Endothelial cell of umbilical vein (primary cell): Measurements from ENCODE around the gene TSPAN33. TPM values are rescaled to one million over a fixed set of nuclear protein-coding genes. Genes with fewer than 3 reads are reported as not detected.

Source experiments
- BruUV-seq: library from RNA; stranded (reverse); fragments of 400-500 nt; replicated peaks from 2 replicates; lab custom pipeline; 2021; lab: Mats Ljungman, UMichigan
- CTCF ChIA-PET: fragments of 300-600, 350-600 bp; sonication (Branson Sonifier 250); formaldehyde crosslinking; loops from one replicate; lab custom pipeline; 2021; ENCODE audit warnings: antibody characterized with exemption, inconsistent platforms; lab: Charles Lee
- POLR2A ChIA-PET: fragments of 300-600, 350-600 bp; sonication (Branson Sonifier 250); formaldehyde crosslinking; loops from one replicate; lab custom pipeline; 2021; ENCODE audit warnings: antibody characterized with exemption, inconsistent platforms; lab: Charles Lee
- DNase-seq: peaks from one replicate; pipeline ENCODE4 v3.0.0-alpha.2; 2011; ENCODE audit warnings: low read depth, low spot score
- FAIRE-seq: peaks from 2 replicates; lab custom pipeline; 2011; peaks lifted over from hg19 to GRCh38; lab: Jason Lieb, UNC
- H2AFZ ChIP-seq: 2 replicates; pipeline ENCODE4 v1.6.0; 2012; ENCODE audit warnings: low read depth, low read length, control low read depth, inconsistent platforms
- H3K27ac ChIP-seq: 2 replicates; pipeline ENCODE4 v1.5.1; 2011; ENCODE audit warnings: low read depth, mild to moderate bottlenecking, control low read depth, low read length, moderate library complexity; ENCODE audit not compliant: insufficient read depth
- H3K27me3 ChIP-seq, 2 experiments: 2 replicates each; pipeline versions ENCODE4 v1.6.0 to v1.6.1; 2011; ENCODE audit warnings: low read length in 2 of 2, mixed read lengths in 1 of 2; ENCODE audit not compliant: control insufficient read depth in 2 of 2, insufficient read depth in 2 of 2
- H3K36me3 ChIP-seq, 2 experiments: 2 replicates in 1 of 2; 3 replicates in 1 of 2; pipeline ENCODE4 v1.5.1; 2011; ENCODE audit warnings: low read length in 2 of 2, mild to moderate bottlenecking in 1 of 2, moderate library complexity in 1 of 2; ENCODE audit not compliant: control insufficient read depth in 2 of 2, insufficient read depth in 2 of 2; ENCODE audit errors: extremely low read depth in 1 of 2
- H3K4me1 ChIP-seq: 3 replicates; pipeline ENCODE4 v1.5.1; 2011; ENCODE audit warnings: mild to moderate bottlenecking, low read length; ENCODE audit not compliant: control insufficient read depth, insufficient read depth; ENCODE audit errors: extremely low read depth
- H3K4me2 ChIP-seq: 2 replicates; pipeline ENCODE4 v1.6.1; 2011; ENCODE audit warnings: low read length, control low read depth, mixed read lengths; ENCODE audit not compliant: insufficient read depth
- H3K4me3 ChIP-seq, 3 experiments: fragments of 200-600 bp in 1 of 3; sonication (generic), shearing (Covaris generic) in 1 of 3; replicated peaks in 1 of 3; 2 replicates each; pipeline ENCODE4 v1.5.1; 2011 to 2016; ENCODE audit warnings: control low read depth in 3 of 3, low read length in 3 of 3, mild to moderate bottlenecking in 2 of 3, inconsistent platforms in 1 of 3, low read depth in 1 of 3, moderate library complexity in 1 of 3; ENCODE audit not compliant: insufficient read depth in 1 of 3
- H3K79me2 ChIP-seq: 2 replicates; pipeline ENCODE4 v1.6.0; 2012; ENCODE audit warnings: low read length, inconsistent platforms; ENCODE audit not compliant: control insufficient read depth, insufficient read depth
- H3K9ac ChIP-seq: replicated peaks from 2 replicates; pipeline ENCODE3; 2011; ENCODE audit warnings: low read length, control low read depth; ENCODE audit not compliant: insufficient read depth; ENCODE audit errors: extremely low read depth
- H3K9me1 ChIP-seq: replicated peaks from 3 replicates; pipeline ENCODE4 v1.6.0; 2011; ENCODE audit warnings: mild to moderate bottlenecking, low read length; ENCODE audit not compliant: control insufficient read depth, insufficient read depth; ENCODE audit errors: extremely low read depth
- H3K9me3 ChIP-seq: replicated peaks from 2 replicates; pipeline ENCODE4 v1.5.1; 2012; ENCODE audit warnings: low read length, inconsistent platforms; ENCODE audit not compliant: control insufficient read depth, insufficient read depth
- H4K20me1 ChIP-seq: replicated peaks from 2 replicates; pipeline ENCODE3; 2011; ENCODE audit warnings: mild to moderate bottlenecking, low read length; ENCODE audit not compliant: control insufficient read depth, insufficient read depth; ENCODE audit errors: extremely low read depth
- EZH2 ChIP-seq: IDR thresholded peaks from 2 replicates; pipeline ENCODE4 v1.6.1; 2012; ENCODE audit warnings: borderline replicate concordance, low read depth, mild to moderate bottlenecking, moderate library complexity, low read length, inconsistent platforms; ENCODE audit not compliant: severe bottlenecking
- JUN ChIP-seq: IDR thresholded peaks from 2 replicates; pipeline ENCODE4 v1.6.1; 2011; ENCODE audit warnings: borderline replicate concordance, low read depth; ENCODE audit not compliant: insufficient read length, insufficient read depth
- MYC ChIP-seq: IDR thresholded peaks from one replicate; pipeline ENCODE4 v1.6.1; 2011; ENCODE audit warnings: mild to moderate bottlenecking, low read depth, low read length
- POLR2A ChIP-seq: IDR thresholded peaks from 2 replicates; pipeline ENCODE4 v1.6.1; 2012; ENCODE audit warnings: low read depth, mild to moderate bottlenecking, control low read depth, low read length
- dilution Hi-C: fragments of 300-500 bp; cut with MboI; formaldehyde crosslinking; loops from one replicate; pipeline ENCODE4 v1.15.0; 2019; ENCODE audit warnings: low sequenced_read_pairs; ENCODE audit not compliant: extremely low pct_ligation_motif_present
- intact Hi-C: fragments of 100-400 bp; cut with micrococcal nuclease; formaldehyde crosslinking; loops from one replicate; pipeline ENCODE4 v1.10.0; 2022
- polyA plus RNA-seq, 4 experiments: library from polyadenylated mRNA; depleted of rRNA in 3 of 4; stranded (reverse) in 3 of 4; unstranded in 1 of 4; fragments of >200 nt; gene quantifications; 2 replicates each; pipeline versions ENCODE4 v1.2.1 to v1.2.3, GENCODE V29; 2011 to 2012; ENCODE audit warnings: missing spikeins in 1 of 4
- total RNA-seq: library from RNA; stranded (reverse); gene quantifications from 2 replicates; pipeline ENCODE4 v1.2.3, GENCODE V29; 2021
- TF ChIP-seq, protein P1 (sequence below), 2 donors: IDR thresholded peaks; 1 replicate in 1 of 2; 2 replicates in 1 of 2; pipeline ENCODE4 v1.5.1; 2011; ENCODE audit warnings: low read length in 2 of 2, mild to moderate bottlenecking in 2 of 2, moderate library complexity in 2 of 2, control low read depth in 1 of 2, inconsistent platforms in 1 of 2, low read depth in 1 of 2; ENCODE audit not compliant: insufficient read depth in 1 of 2; ENCODE audit errors: extremely low read depth in 1 of 2
- TF ChIP-seq, protein P2 (sequence below): IDR thresholded peaks from 2 replicates; pipeline ENCODE4 v1.6.1; 2011; ENCODE audit not compliant: insufficient read depth, insufficient read length

TSPAN33 gene
- total and polyA plus RNA-seq, 2 donors (not counting 3 experiments of a cell fraction or from before 2014, with no cell fraction given) = 0.21 TPM; not detected in 1

DNA sequence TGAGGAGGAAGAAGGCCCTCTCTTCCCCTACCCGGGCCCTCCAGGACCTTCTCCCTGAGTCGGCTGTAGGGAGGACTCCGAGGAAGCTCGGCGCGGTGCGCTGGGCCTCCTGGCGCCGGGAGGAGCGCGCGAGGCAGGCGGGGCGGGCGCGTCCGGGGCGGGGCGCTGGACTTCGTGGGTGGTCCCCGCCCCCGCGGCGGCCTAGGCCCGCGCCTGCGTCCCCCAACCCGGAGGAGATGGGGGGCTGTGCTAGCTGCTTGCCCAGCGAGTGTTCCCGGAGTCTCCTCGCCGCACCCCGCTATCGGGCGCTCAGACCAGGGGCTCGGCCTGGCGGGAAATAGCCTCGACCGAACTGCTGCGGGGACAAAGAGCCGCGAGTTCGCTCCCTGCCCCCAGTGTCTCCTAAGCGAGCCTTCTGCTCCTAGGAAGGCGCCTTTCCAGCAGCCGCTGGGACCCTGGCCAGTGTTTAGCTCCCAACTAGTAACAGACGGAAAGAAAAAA, 24.7 kb downstream of the TSPAN33 start:
- no peaks in the 10 kb centered on the region for H3K79me2 ChIP-seq
- H3K4me2 ChIP-seq = peak overlapping the region; percentile 54
- H3K27me3 ChIP-seq = peaks cover 12 to 14% of the 10 kb centered on the region in 2 experiments
- FAIRE-seq (no peak), DNase-seq (peak; percentile 18)
- H3K9me1 ChIP-seq = no peaks in the 10 kb centered on the region
- peaks cover 6% of the 10 kb centered on the region for H3K4me1 ChIP-seq
- no TSS peak for BruUV-seq
- ChIA-PET POLR2A (no interaction called here), CTCF (interaction anchor here (0.6 to 9.5 kb wide), 7 partner anchors 9 to 303 kb away, joined by 3 to 465 read pairs (median 3); no protein-coding TSS in a partner anchor)
- intact Hi-C loops (no loop called here), dilution Hi-C loops (no loop called here)
- no peaks in the 10 kb centered on the region for H4K20me1 ChIP-seq
- peak; percentile 52 for TF ChIP-seq EZH2
- no peak for TF ChIP-seq JUN
- H3K36me3 ChIP-seq = no peaks in the 10 kb centered on the region
- peak overlapping the region; percentile 30 for H3K9ac ChIP-seq
- H3K4me3 ChIP-seq = peak overlapping the region; percentile 30 to 63 (median 35)
- H2AFZ ChIP-seq = peak overlapping the region; percentile 91
- H3K9me3 ChIP-seq = no peaks in the 10 kb centered on the region
- H3K27ac ChIP-seq = no peak overlapping the region

DNA sequence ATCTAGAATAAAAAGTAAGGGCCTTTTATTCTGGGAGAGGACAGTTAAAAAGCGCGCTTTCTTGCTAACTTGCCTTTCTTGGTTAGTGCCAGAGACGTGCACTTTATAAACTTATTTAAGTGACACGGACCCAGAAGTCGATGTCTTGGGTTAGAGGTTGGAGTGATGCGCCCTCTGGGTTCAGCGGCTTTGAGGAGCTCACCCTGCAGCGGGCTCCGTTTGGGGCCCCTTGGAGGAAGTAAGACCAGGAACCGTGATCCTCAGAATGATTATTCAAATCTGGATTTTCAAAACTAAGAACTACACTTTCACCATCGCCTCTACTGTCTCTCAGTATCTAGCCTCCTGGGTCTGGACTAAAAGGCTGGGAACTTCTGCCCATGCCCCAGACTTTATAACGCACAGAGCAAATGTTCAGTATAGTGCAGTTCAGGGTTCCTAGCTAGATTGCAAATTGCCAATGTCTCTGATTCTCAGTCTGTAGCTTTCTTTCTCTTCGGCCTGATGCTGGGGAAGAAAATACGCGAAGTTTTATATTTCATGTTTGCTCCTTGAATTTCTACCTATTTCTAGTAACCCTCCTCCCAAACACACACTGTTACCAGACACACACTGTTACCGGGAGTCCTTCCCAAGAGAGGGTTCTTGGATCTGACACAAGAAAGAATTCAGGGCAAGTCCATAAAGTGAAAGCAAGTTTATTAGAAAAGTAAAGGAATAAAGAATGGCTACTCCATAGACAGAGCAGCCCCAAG, 25.4 kb downstream of the TSPAN33 start:
- Histone ChIP-seq H3K9me3 (no peaks in the 10 kb centered on the region), H3K4me2 (peak overlapping the region; percentile 54), H3K4me3 (peak overlapping the region in 2 of 3 experiments; percentile 35 to 63), H2AFZ (peak overlapping the region; percentile 91), H3K4me1 (peaks cover 6% of the 10 kb centered on the region), H3K9ac (no peak overlapping the region), H3K9me1 (no peaks in the 10 kb centered on the region), H3K79me2 (no peaks in the 10 kb centered on the region), H3K27ac (no peak overlapping the region), H3K36me3 (no peaks in the 10 kb centered on the region), H4K20me1 (no peaks in the 10 kb centered on the region), H3K27me3 (peaks cover 12 to 14% of the 10 kb centered on the region in 2 experiments)
- no peak for TF ChIP-seq JUN
- TF ChIP-seq, protein P1, sequence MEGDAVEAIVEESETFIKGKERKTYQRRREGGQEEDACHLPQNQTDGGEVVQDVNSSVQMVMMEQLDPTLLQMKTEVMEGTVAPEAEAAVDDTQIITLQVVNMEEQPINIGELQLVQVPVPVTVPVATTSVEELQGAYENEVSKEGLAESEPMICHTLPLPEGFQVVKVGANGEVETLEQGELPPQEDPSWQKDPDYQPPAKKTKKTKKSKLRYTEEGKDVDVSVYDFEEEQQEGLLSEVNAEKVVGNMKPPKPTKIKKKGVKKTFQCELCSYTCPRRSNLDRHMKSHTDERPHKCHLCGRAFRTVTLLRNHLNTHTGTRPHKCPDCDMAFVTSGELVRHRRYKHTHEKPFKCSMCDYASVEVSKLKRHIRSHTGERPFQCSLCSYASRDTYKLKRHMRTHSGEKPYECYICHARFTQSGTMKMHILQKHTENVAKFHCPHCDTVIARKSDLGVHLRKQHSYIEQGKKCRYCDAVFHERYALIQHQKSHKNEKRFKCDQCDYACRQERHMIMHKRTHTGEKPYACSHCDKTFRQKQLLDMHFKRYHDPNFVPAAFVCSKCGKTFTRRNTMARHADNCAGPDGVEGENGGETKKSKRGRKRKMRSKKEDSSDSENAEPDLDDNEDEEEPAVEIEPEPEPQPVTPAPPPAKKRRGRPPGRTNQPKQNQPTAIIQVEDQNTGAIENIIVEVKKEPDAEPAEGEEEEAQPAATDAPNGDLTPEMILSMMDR (IDR thresholded peaks at IDR 0.05; ENCODE audit: extremely low read depth in 1 of 2, insufficient read depth in 1 of 2, low read depth in 1 of 2, low read length in 2 of 2) = no peak
- TF ChIP-seq POLR2A = no peak
- no peak for TF ChIP-seq MYC
- TF ChIP-seq, protein P2, sequence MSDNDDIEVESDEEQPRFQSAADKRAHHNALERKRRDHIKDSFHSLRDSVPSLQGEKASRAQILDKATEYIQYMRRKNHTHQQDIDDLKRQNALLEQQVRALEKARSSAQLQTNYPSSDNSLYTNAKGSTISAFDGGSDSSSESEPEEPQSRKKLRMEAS = no peak
- no TSS peak for BruUV-seq
- dilution Hi-C loops (no loop called here), intact Hi-C loops (no loop called here)
- no peak for DNase-seq
- peak; percentile 8 for FAIRE-seq
- POLR2A ChIA-PET = no interaction called here
- CTCF ChIA-PET = interaction anchor here (0.6 to 9.5 kb wide), 4 partner anchors 8 to 48 kb away, joined by 3 to 465 read pairs (median 6); no protein-coding TSS in a partner anchor
